ENCODE data around the gene ZBTB49.

DNA sequence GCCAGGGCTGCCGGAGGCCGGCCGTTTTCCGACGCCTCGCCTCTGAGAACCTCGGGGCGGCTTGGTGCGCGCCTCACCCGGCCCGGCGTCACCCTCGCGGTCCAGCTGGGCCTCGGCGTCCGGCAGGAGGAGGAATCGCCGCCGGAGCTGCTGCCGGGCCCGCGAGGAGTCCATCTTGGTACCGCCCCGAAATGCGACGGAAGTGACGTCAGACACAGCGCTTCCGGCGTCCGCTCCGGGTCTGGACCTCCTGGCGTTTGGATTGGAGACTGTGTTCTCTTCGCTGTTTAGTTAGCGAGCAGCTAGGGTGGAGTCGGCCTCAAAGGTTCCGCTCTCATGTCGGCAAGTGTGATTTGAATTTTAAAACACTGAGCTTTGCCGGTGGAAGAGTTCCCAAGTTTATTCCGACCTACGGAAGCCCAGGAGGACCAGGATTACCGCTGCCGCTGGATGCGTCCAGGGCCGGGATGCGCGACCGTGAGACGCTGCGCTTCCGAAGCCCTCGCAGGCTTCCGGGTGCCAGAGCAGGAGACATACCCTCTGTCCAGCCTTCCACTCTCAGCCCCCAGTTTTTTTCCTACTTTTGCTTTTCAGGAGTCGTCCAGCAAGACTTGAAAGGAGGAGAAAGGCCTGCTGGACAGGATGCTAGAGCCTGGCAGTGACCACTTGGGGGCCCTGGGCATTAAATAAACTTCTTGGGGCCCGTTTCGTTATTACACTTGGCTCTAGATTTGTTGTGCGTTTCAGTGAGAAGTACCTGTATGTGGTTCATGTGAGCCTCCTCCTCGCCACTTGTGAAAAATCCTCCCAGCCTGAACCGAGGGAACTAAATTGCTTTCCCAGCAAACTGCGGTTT lies 41.8 kb upstream of the ZBTB49 start, which contains the start of gene TMEM128:
- TF ChIP-seq, protein P1, sequence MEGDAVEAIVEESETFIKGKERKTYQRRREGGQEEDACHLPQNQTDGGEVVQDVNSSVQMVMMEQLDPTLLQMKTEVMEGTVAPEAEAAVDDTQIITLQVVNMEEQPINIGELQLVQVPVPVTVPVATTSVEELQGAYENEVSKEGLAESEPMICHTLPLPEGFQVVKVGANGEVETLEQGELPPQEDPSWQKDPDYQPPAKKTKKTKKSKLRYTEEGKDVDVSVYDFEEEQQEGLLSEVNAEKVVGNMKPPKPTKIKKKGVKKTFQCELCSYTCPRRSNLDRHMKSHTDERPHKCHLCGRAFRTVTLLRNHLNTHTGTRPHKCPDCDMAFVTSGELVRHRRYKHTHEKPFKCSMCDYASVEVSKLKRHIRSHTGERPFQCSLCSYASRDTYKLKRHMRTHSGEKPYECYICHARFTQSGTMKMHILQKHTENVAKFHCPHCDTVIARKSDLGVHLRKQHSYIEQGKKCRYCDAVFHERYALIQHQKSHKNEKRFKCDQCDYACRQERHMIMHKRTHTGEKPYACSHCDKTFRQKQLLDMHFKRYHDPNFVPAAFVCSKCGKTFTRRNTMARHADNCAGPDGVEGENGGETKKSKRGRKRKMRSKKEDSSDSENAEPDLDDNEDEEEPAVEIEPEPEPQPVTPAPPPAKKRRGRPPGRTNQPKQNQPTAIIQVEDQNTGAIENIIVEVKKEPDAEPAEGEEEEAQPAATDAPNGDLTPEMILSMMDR (IDR thresholded peaks at IDR 0.05; ENCODE audit: poor library complexity, severe bottlenecking): peak; percentile 46
- TF ChIP-seq TAF1 (IDR thresholded peaks at IDR 0.05; ENCODE audit: low read depth): peak; percentile 84
